Measurements from ENCODE around the gene NAA15.

GRCh38 chr4:139454111-139455045 lies 153.1 kb downstream of the NAA15 start, which contains the start of gene RAB33B:
- TF ChIP-seq POLR2A (IDR thresholded peaks at IDR 0.05; ENCODE audit: low read length) (no peak), GATA1 (IDR thresholded peaks at IDR 0.05; ENCODE audit: low read depth, low read length) (no peak)

Data from erythroblast (primary cell).